Cardiac muscle cell (in vitro differentiated cells and primary cell): Measurements from ENCODE around the gene BMI1. TPM values are rescaled to one million over a fixed set of nuclear protein-coding genes. Genes with fewer than 3 reads are reported as not detected.

Experiments
- DNase-seq, 2 donors: peaks; one replicate each; pipeline versions ENCODE4 v3.0.0 to v3.0.0-alpha.2; 2010 to 2017; ENCODE audit warnings: low read depth in 1 of 2, low spot score in 1 of 2
- H3K27ac ChIP-seq: fragments of 200-600 bp; sonication (generic); 2 replicates; pipeline ENCODE4 v1.5.1; 2016
- H3K27me3 ChIP-seq: fragments of 200-600 bp; sonication (generic); 2 replicates; pipeline ENCODE4 v1.6.0; 2016; ENCODE audit warnings: control low read depth
- H3K36me3 ChIP-seq: fragments of 200-600 bp; sonication (generic); 2 replicates; pipeline ENCODE4 v1.5.1; 2016; ENCODE audit warnings: control low read depth
- H3K4me1 ChIP-seq: fragments of 200-600 bp; sonication (generic); 2 replicates; pipeline ENCODE4 v1.8.1; 2017; ENCODE audit warnings: low read depth, mild to moderate bottlenecking, mixed run types
- H3K4me3 ChIP-seq: fragments of 200-600 bp; sonication (generic); 2 replicates; pipeline ENCODE4 v1.5.1; 2016; ENCODE audit warnings: mild to moderate bottlenecking
- H3K9me3 ChIP-seq: fragments of 200-600 bp; sonication (generic); 2 replicates; pipeline ENCODE4 v1.5.1; 2017; ENCODE audit warnings: low read depth, mild to moderate bottlenecking, control low read depth
- polyA plus RNA-seq: library from polyadenylated mRNA; unstranded; fragments of >200 nt; fragmentation: Nextera tagmentation; extraction: Ambion mirVana; gene quantifications from 2 replicates; pipeline ENCODE4 v1.2.1, GENCODE V29; 2016
- total RNA-seq: library from RNA; depleted of rRNA; stranded (reverse); fragments of >200 nt; gene quantifications from 2 replicates; pipeline ENCODE4 v1.2.3, GENCODE V29; 2016
- TF ChIP-seq, protein P1 (sequence below): IDR thresholded peaks from 2 replicates; pipeline ENCODE4 v1.5.1; 2012; ENCODE audit warnings: low read depth, mild to moderate bottlenecking, low read length

The BMI1 gene
- total and polyA plus RNA-seq, 2 experiments from 2014 or later = 10.4 to 16.7 TPM

DNA sequence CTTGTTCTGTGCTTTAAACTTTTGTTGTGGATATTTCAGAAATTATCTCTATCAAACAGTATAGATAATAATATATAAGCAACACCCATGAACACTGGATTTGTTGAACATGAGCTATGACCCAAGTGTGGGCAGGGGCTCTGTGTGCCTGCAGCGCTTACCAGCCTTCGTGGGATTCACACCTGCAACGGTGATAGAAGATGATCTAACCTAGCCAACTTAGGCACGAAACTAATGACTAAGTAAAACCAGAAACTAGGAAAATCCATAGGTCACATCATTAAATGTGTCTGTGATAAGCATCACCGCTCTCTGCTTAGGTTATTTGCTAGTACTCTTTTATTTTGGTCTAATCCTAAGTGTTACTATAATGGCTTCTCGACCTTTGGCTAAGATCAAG lies 42.4 kb downstream of the BMI1 start:
- no peaks in the 10 kb centered on the region for H3K36me3 ChIP-seq
- TF ChIP-seq, protein P1, sequence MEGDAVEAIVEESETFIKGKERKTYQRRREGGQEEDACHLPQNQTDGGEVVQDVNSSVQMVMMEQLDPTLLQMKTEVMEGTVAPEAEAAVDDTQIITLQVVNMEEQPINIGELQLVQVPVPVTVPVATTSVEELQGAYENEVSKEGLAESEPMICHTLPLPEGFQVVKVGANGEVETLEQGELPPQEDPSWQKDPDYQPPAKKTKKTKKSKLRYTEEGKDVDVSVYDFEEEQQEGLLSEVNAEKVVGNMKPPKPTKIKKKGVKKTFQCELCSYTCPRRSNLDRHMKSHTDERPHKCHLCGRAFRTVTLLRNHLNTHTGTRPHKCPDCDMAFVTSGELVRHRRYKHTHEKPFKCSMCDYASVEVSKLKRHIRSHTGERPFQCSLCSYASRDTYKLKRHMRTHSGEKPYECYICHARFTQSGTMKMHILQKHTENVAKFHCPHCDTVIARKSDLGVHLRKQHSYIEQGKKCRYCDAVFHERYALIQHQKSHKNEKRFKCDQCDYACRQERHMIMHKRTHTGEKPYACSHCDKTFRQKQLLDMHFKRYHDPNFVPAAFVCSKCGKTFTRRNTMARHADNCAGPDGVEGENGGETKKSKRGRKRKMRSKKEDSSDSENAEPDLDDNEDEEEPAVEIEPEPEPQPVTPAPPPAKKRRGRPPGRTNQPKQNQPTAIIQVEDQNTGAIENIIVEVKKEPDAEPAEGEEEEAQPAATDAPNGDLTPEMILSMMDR = no peak
- DNase-seq = no peak
- H3K4me3 ChIP-seq = no peak overlapping the region
- no peaks in the 10 kb centered on the region for H3K27me3 ChIP-seq
- no peaks in the 10 kb centered on the region for H3K9me3 ChIP-seq
- no peak overlapping the region for H3K27ac ChIP-seq
- H3K4me1 ChIP-seq = no peaks in the 10 kb centered on the region

GRCh38 chr10:22364407-22365140 lies 43.7 kb downstream of the BMI1 start:
- DNase-seq = no peak
- H3K27ac ChIP-seq = no peak overlapping the region
- no peaks in the 10 kb centered on the region for H3K27me3 ChIP-seq
- TF ChIP-seq, protein P1 = no peak
- no peaks in the 10 kb centered on the region for H3K4me1 ChIP-seq
- H3K9me3 ChIP-seq = no peaks in the 10 kb centered on the region
- no peak overlapping the region for H3K4me3 ChIP-seq
- no peaks in the 10 kb centered on the region for H3K36me3 ChIP-seq

DNA sequence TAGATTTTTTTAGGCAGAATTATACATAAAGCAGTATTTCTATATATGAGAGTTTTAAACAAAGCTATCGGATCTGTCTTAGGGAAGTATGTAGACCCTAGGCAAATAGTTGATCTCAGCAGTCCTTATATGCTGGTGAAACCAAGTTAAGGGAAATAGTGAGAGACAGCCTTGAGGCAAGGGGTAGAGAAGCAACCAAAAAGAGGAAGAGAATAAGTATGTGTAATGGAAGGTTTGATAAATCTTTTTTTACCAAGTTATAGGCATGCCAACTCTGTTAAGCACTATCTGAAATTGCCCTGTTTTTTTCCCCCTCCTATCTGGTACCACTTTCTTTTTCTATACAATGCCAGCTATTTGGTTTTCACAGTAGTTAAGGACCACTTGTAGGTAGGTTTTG lies 44.3 kb downstream of the BMI1 start:
- no peak overlapping the region for H3K4me3 ChIP-seq
- H3K27me3 ChIP-seq = no peaks in the 10 kb centered on the region
- no peaks in the 10 kb centered on the region for H3K4me1 ChIP-seq
- DNase-seq = no peak
- H3K36me3 ChIP-seq = no peaks in the 10 kb centered on the region
- TF ChIP-seq, protein P1 = no peak
- no peaks in the 10 kb centered on the region for H3K9me3 ChIP-seq
- H3K27ac ChIP-seq = no peak overlapping the region

DNA sequence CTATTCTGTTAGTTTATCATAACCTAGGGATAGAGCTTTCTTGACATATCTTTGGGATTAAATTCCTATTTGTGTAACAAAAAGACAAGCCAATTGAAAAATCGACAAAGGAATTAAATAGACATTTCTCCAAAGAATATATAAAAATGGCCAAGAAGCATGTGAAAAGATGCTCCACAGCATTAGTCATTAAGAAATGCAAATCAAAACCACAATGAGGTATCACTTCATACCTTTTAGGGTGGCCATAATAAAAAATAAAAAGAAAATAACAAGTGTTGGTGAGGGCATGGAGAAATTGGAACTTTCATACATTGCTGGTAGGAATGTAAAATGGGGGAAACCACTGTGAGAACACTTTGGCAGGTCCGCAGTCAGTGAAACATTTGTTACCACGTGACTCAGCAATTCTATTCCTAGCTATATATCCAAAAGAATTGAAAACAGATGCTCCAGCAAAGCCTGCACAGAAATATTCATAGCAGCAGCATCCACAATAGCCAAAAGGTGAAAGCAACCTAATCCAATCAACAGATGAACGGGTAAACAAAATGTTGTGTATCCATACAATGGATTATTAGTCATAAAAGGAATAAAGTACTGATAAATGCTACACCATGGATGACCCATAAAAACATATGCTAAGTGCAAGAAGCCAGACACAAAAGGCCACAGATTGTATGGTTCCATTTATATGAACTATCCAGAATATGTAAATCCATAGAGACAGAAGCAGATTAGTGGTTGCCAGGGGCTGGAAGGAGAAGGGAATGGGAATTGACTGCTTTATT lies 44.9 kb downstream of the BMI1 start:
- Histone ChIP-seq H3K27ac (no peak overlapping the region), H3K4me3 (no peak overlapping the region), H3K9me3 (no peaks in the 10 kb centered on the region), H3K36me3 (no peaks in the 10 kb centered on the region), H3K27me3 (no peaks in the 10 kb centered on the region), H3K4me1 (no peaks in the 10 kb centered on the region)
- no peak for DNase-seq
- TF ChIP-seq, protein P1 = no peak

- Histone ChIP-seq H3K27me3 (no peaks in the 10 kb centered on the region), H3K9me3 (no peaks in the 10 kb centered on the region), H3K36me3 (no peaks in the 10 kb centered on the region), H3K27ac (no peak overlapping the region), H3K4me3 (no peak overlapping the region), H3K4me1 (no peaks in the 10 kb centered on the region)
- TF ChIP-seq, protein P1 = no peak
- DNase-seq = no peak
Observed at GRCh38 chr10:22366435-22366703, 45.5 kb downstream of the BMI1 start.
